Prostate gland (tissue), 2 donors: Measurements from ENCODE around the gene LMO7. TPM values are rescaled to one million over a fixed set of nuclear protein-coding genes. Genes with fewer than 3 reads are reported as not detected.
"Not testable (repeated sequence)": the region's sequence is repeated elsewhere in the genome, so short reads cannot be mapped to it uniquely, and the experiment has no call there.

Experiments used
- DNase-seq: peaks from one replicate; pipeline ENCODE4 v3.0.0-alpha.2; 2019; ENCODE audit warnings: low spot score
- H3K27ac ChIP-seq, 2 donors: fragments of 200-600 bp; sonication (generic); 2 replicates each; pipeline ENCODE4 v1.5.1; 2017 to 2019
- H3K27me3 ChIP-seq: fragments of 200-600 bp; sonication (generic); replicated peaks from 2 replicates; pipeline ENCODE4 v1.5.1; 2019; ENCODE audit not compliant: insufficient read depth
- H3K36me3 ChIP-seq, 2 donors: fragments of 200-600 bp; sonication (generic); 1 replicate in 1 of 2; 2 replicates in 1 of 2; pipeline versions ENCODE4 v1.5.1 to v1.8.1; 2017 to 2019
- H3K4me1 ChIP-seq: fragments of 200-600 bp; sonication (generic); replicated peaks from 2 replicates; pipeline ENCODE4 v1.5.1; 2019
- H3K4me3 ChIP-seq, 2 donors: fragments of 200-600 bp; sonication (generic); 2 replicates each; pipeline ENCODE4 v1.5.1; 2017 to 2019
- H3K9me3 ChIP-seq: fragments of 200-600 bp; sonication (generic); 2 replicates; pipeline ENCODE4 v1.5.1; 2017
- POLR2A ChIP-seq: fragments of 450-650 bp; IDR thresholded peaks from one replicate; pipeline ENCODE4 v1.6.1; 2016; ENCODE audit warnings: antibody characterized with exemption, mild to moderate bottlenecking
- POLR2AphosphoS5 ChIP-seq: sonication (generic); formaldehyde crosslinking; IDR thresholded peaks from one replicate; pipeline ENCODE4 v1.6.1; 2017; ENCODE audit warnings: antibody characterized with exemption
- WGBS: methylation state at CpG from one replicate; pipeline ENCODE4 v1.1.5; 2018; 5-methylcytosine and 5-hydroxymethylcytosine counted together
- intact Hi-C: fragments of 100-400 bp; cut with DNase I; formaldehyde crosslinking; loops from one replicate; pipeline ENCODE4 v1.14.2; 2022
- total RNA-seq, 2 donors: library from RNA; depleted of rRNA; stranded (reverse); fragments of >200 nt; gene quantifications; one replicate each; pipeline ENCODE4 v1.1.0, GENCODE V29; 2016
- TF ChIP-seq, protein P1 (sequence below), 4 experiments: fragments of 200-600 bp in 2 of 4; fragments of 450-650 bp in 2 of 4; sonication (generic) in 2 of 4; IDR thresholded peaks; 1 replicate in 3 of 4; 2 replicates in 1 of 4; pipeline ENCODE4 v1.5.1; 2016 to 2019; ENCODE audit warnings: antibody characterized with exemption in 4 of 4, mild to moderate bottlenecking in 2 of 4, moderate library complexity in 2 of 4

Gene LMO7
- total RNA-seq, 2 donors from 2014 or later, result 87.8 to 99.9 TPM

DNA sequence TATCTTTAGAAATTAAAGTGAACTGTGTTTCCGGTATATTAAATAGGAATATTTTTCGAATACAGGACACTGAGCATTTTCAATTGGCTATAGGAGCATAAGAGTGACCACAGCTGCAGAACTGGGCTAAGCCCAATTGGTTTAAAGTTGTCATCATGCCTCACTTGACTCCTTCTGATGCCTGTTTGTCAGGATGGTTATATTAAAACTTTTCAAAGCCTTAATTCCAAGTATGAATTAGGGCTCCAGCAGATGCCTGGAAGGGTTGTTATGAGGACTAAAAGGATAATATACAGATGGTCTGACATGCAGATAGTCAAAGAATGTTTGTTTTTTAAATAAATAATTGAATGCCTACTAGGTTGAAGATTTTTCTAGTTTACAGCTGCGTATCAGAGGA lies 100.0 kb downstream of the LMO7 start:
- Histone ChIP-seq H3K4me3 (no peak overlapping the region), H3K27ac (no peak overlapping the region), H3K36me3 (no peaks in the 10 kb centered on the region), H3K4me1 (no peaks in the 10 kb centered on the region), H3K27me3 (no peaks in the 10 kb centered on the region), H3K9me3 (no peaks in the 10 kb centered on the region)
- WGBS, result 69% methylated on average over 3 of the region's 3 CpGs
- DNase-seq, result no peak
- no peak for TF ChIP-seq POLR2AphosphoS5
- TF ChIP-seq, protein P1, sequence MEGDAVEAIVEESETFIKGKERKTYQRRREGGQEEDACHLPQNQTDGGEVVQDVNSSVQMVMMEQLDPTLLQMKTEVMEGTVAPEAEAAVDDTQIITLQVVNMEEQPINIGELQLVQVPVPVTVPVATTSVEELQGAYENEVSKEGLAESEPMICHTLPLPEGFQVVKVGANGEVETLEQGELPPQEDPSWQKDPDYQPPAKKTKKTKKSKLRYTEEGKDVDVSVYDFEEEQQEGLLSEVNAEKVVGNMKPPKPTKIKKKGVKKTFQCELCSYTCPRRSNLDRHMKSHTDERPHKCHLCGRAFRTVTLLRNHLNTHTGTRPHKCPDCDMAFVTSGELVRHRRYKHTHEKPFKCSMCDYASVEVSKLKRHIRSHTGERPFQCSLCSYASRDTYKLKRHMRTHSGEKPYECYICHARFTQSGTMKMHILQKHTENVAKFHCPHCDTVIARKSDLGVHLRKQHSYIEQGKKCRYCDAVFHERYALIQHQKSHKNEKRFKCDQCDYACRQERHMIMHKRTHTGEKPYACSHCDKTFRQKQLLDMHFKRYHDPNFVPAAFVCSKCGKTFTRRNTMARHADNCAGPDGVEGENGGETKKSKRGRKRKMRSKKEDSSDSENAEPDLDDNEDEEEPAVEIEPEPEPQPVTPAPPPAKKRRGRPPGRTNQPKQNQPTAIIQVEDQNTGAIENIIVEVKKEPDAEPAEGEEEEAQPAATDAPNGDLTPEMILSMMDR (IDR thresholded peaks at IDR 0.05), result no peak
- no peak for TF ChIP-seq POLR2A
- intact Hi-C loops, result no loop called here

DNA sequence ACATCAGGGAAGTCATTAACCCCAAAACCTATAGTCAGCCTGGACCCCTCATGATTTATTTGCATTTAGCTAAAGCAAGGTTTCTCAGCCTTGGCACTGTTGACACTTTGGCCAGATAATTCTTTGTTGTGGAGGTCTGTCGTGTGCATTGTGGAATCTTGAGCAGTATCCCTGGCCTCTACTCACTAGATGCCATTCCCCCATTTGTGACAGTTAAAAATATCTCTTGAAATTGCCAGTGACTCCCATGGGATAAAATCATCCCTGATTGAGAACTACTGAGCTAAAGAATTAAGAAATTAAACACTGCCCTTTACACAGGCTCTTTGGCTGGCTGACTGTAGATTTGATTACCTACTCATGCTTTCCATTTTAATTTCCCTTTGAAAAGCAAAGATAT lies 102.7 kb downstream of the LMO7 start:
- intact Hi-C loops, result no loop called here
- Histone ChIP-seq H3K4me3 (no peak overlapping the region), H3K4me1 (no peaks in the 10 kb centered on the region), H3K9me3 (no peaks in the 10 kb centered on the region), H3K27me3 (no peaks in the 10 kb centered on the region), H3K27ac (no peak overlapping the region), H3K36me3 (no peaks in the 10 kb centered on the region)
- DNase-seq, result no peak
- 83% methylated on average over 1 of the region's 1 CpG for WGBS
- no peak for TF ChIP-seq POLR2A
- TF ChIP-seq, protein P1 (IDR thresholded peaks at IDR 0.05), result no peak
- no peak for TF ChIP-seq POLR2AphosphoS5

GRCh38 chr13:75739244-75739868 lies 103.2 kb downstream of the LMO7 start:
- intact Hi-C loops, result no loop called here
- no peak for DNase-seq
- Histone ChIP-seq H3K4me3 (no peak overlapping the region), H3K4me1 (no peaks in the 10 kb centered on the region), H3K9me3 (no peaks in the 10 kb centered on the region), H3K36me3 (no peaks in the 10 kb centered on the region), H3K27ac (no peak overlapping the region), H3K27me3 (no peaks in the 10 kb centered on the region)
- 59% methylated on average over 2 of the region's 2 CpGs for WGBS
- no peak for TF ChIP-seq POLR2A
- TF ChIP-seq POLR2AphosphoS5, result no peak
- TF ChIP-seq, protein P1 (IDR thresholded peaks at IDR 0.05), result no peak

- no peaks in the 10 kb centered on the region for H3K9me3 ChIP-seq
- no peak for TF ChIP-seq POLR2A
- no peak for TF ChIP-seq POLR2AphosphoS5
- TF ChIP-seq, protein P1 (IDR thresholded peaks at IDR 0.05), result no peak
- intact Hi-C loops, result no loop called here
- no peaks in the 10 kb centered on the region for H3K4me1 ChIP-seq
- no peak for DNase-seq
- H3K27me3 ChIP-seq, result no peaks in the 10 kb centered on the region
- H3K4me3 ChIP-seq, result no peak overlapping the region
- 96% methylated on average over 4 of the region's 4 CpGs for WGBS
- no peaks in the 10 kb centered on the region for H3K36me3 ChIP-seq
- H3K27ac ChIP-seq, result no peak overlapping the region
Observed at GRCh38 chr13:75740031-75740430, 103.9 kb downstream of the LMO7 start.

GRCh38 chr13:75743072-75743471 lies 106.9 kb downstream of the LMO7 start:
- H3K4me3 ChIP-seq, H3K36me3 ChIP-seq, H3K9me3 ChIP-seq, DNase-seq, H3K4me1 ChIP-seq, intact Hi-C loops, H3K27ac ChIP-seq, H3K27me3 ChIP-seq: not testable (repeated sequence)
- WGBS, result 97% methylated on average over 1 of the region's 1 CpG
